Inflammatory macrophage treated with lipopolysaccharide for 1 hour (primary cell): ENCODE data around the gene CSN3.
A peak's percentile ranks its signal among the peaks of the same experiment; 100 is the strongest.
"Not testable (repeated sequence)": the region's sequence is repeated elsewhere in the genome, so short reads cannot be mapped to it uniquely, and the experiment has no call there.

Source experiments
- DNase-seq, 2 donors: peaks; one replicate each; pipeline ENCODE4 v3.0.0-alpha.2; 2020 to 2022

CSN3 gene

GRCh38 chr4:70242297-70242696 lies at the start of gene CSN3:
CSN3 (plus strand) TSS chr4:70242597; CDS start chr4:70244820, 2,223 bp downstream.
- DNase-seq, result not testable (repeated sequence)

- no peak for DNase-seq
These were observed 49.5 kb upstream of the CSN3 start for GRCh38 chr4:70192895-70193294.

GRCh38 chr4:70195425-70195824 lies 47.0 kb upstream of the CSN3 start, which contains the start of gene ODAM:
ODAM (plus strand) TSS chr4:70195725; CDS start chr4:70196544, 819 bp downstream.
- no peak for DNase-seq

GRCh38 chr4:70196857-70197256 lies 45.5 kb upstream of the CSN3 start:
- DNase-seq, result no peak

GRCh38 chr4:70197842-70198241 lies 44.6 kb upstream of the CSN3 start:
- no peak for DNase-seq

GRCh38 chr4:70203601-70204000 lies 38.8 kb upstream of the CSN3 start:
- no peak for DNase-seq

- DNase-seq, result not testable (repeated sequence)
These were observed 29.6 kb upstream of the CSN3 start for GRCh38 chr4:70212752-70213151.

GRCh38 chr4:70216109-70216508 lies 26.3 kb upstream of the CSN3 start:
- DNase-seq, result not testable (repeated sequence)

- DNase-seq, result not testable (repeated sequence)
These were observed 25.8 kb upstream of the CSN3 start for GRCh38 chr4:70216550-70216949.

- not testable (repeated sequence) for DNase-seq
These were observed 21.0 kb upstream of the CSN3 start for GRCh38 chr4:70221389-70221788.

GRCh38 chr4:70221818-70222217 lies 20.6 kb upstream of the CSN3 start:
- DNase-seq, result not testable (repeated sequence)

GRCh38 chr4:70225824-70226223 lies 16.6 kb upstream of the CSN3 start, which contains the start of gene FDCSP:
FDCSP (plus strand) TSS chr4:70226124; CDS start chr4:70231195, 5,071 bp downstream.
- DNase-seq, result peak in 1 of 2 donors; percentile 0

- DNase-seq, result no peak
These were observed 6.3 kb upstream of the CSN3 start for GRCh38 chr4:70236125-70236524.

GRCh38 chr4:70239131-70239883 lies 3.1 kb upstream of the CSN3 start:
- DNase-seq, result no peak

GRCh38 chr4:70239884-70240591 lies 2.4 kb upstream of the CSN3 start:
- DNase-seq, result no peak

GRCh38 chr4:70243091-70243490 lies 694 bp downstream of the CSN3 start:
- no peak for DNase-seq

GRCh38 chr4:70251250-70251944 lies 9.0 kb downstream of the CSN3 start:
- no peak for DNase-seq

GRCh38 chr4:70251945-70252277 lies 9.5 kb downstream of the CSN3 start:
- no peak for DNase-seq

GRCh38 chr4:70269674-70270073 lies 27.3 kb downstream of the CSN3 start:
- DNase-seq, result no peak

- no peak for DNase-seq
These were observed 34.7 kb downstream of the CSN3 start for GRCh38 chr4:70277121-70277520.

- DNase-seq, result no peak
These were observed 38.2 kb downstream of the CSN3 start for GRCh38 chr4:70280567-70280966.

GRCh38 chr4:70288651-70289050 lies 46.3 kb downstream of the CSN3 start:
- DNase-seq, result no peak

GRCh38 chr4:70291341-70291740 lies 48.9 kb downstream of the CSN3 start:
- no peak for DNase-seq

- DNase-seq, result no peak
These were observed 55.2 kb downstream of the CSN3 start for GRCh38 chr4:70297576-70297975.
